ENCODE results near the gene COL23A1.

DNA sequence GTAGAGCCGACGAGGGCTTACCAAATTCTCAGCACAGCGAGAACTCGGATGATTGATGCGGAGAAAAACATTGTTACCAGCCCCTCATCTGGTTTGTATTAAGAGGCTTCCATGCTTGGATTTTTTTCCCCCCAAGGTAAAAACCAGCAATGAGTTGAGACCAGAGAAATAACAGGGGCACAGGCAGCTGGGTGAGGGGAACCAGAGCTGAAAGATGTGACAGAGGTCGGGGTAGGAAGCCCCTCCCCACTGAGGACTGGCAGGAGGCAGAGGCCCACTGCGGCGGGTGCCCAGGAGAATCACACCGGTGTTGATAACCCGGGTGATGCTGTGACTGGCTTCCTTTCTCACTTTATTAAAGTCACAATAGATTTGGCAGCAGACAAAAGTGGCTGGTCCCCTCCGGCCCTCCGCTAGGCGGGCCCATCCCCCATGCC is 241.1 kb downstream of the COL23A1 start:
- TF ChIP-seq CTCF (IDR thresholded peaks at IDR 0.05; ENCODE audit: poor library complexity) (no peak), EZH2 (IDR thresholded peaks at IDR 0.05; ENCODE audit: borderline replicate concordance) (no peak), EZH2phosphoT487 (IDR thresholded peaks at IDR 0.05; ENCODE audit: low read depth, severe bottlenecking, unreplicated experiment) (no peak)

All from hepatocyte (in vitro differentiated cells).